Hematopoietic multipotent progenitor cell treated with erythropoietin and hydrocortisone succinate and interleukin-3 and kit ligand, for 6 days (in vitro differentiated cells): ENCODE results near the gene UTP14C.
"Not testable (repeated sequence)": the region's sequence is repeated elsewhere in the genome, so short reads cannot be mapped to it uniquely, and the experiment has no call there.

ENCODE experiments used
- DNase-seq: peaks from one replicate; pipeline ENCODE4 v3.0.0-alpha.2; 2015

Gene UTP14C

GRCh38 chr13:52051400-52051799 lies 26.9 kb downstream of the UTP14C start:
- DNase-seq, result no peak

GRCh38 chr13:52053460-52053859 lies 29.0 kb downstream of the UTP14C start:
- no peak for DNase-seq

GRCh38 chr13:52061064-52061463 lies 36.6 kb downstream of the UTP14C start:
- not testable (repeated sequence) for DNase-seq

- DNase-seq, result no peak
These were observed 37.1 kb downstream of the UTP14C start for GRCh38 chr13:52061587-52061986.

- peak; percentile 49 for DNase-seq
These were observed 42.7 kb downstream of the UTP14C start for GRCh38 chr13:52067237-52067636.

GRCh38 chr13:52070929-52071523 lies 46.5 kb downstream of the UTP14C start:
- peak; percentile 61 for DNase-seq
